Measurements from ENCODE around the gene FBXO3.

Gene FBXO3

DNA sequence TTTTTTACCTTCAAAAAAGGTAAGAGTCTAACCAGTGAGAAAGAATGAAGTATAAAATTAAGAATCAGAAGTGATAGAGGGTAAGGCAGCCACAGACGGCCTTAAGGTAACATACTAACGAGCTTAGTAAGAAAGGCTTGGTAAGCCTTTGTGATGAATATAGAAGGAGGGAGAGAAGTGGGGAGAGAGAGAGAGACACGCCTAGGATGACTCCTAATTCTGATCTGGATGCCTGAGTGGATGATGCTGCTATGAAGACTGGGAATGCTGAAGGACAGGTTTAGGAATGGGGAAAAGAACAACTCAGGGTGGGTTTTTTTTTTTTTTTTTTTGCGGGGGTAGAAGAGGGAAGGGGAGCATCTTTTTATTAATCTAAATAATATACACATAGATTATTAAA, 4.8 kb downstream of the FBXO3 start:
- Histone ChIP-seq H3K9ac (ENCODE audit: low read length) (no peak overlapping the region), H3K27me3 (replicated peaks; ENCODE audit: control insufficient read depth, insufficient read depth, low read length) (no peaks in the 10 kb centered on the region), H3K4me1 (ENCODE audit: control insufficient read depth, insufficient read depth, low read length) (peaks cover 7% of the 10 kb centered on the region), H3K4me3 (ENCODE audit: low read length) (no peak overlapping the region), H3K9me3 (ENCODE audit: control insufficient read depth, low read length) (no peaks in the 10 kb centered on the region), H3K36me3 (ENCODE audit: control insufficient read depth, insufficient read depth, low read length, severe bottlenecking) (peaks cover 41% of the 10 kb centered on the region)
- no peak for DNase-seq (ENCODE audit: low read depth)

- Histone ChIP-seq H3K9ac (ENCODE audit: low read length) (no peak overlapping the region), H3K4me3 (ENCODE audit: low read length) (no peak overlapping the region), H3K36me3 (ENCODE audit: control insufficient read depth, insufficient read depth, low read length, severe bottlenecking) (peaks cover 52% of the 10 kb centered on the region)
These were observed 6.7 kb downstream of the FBXO3 start for GRCh38 chr11:33767624-33768023.

DNA sequence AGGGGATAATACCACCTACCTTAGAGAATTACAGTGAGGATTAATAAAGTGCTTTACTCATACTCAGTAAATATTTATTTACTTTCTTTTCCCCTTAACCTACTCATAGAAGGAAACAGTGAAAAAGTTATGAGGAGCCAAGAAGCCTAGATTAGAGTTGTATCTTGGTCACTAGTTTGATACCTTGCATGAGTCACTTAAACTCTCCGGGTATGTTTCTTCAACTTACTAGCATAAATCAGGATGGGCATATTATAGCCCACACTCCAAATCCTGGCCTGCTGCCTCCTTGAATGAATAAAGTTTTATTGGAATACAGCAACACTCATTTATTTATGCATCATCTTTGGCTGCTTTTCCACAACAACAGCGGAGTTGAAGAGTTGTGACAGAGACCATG, 8.2 kb downstream of the FBXO3 start:
- H3K4me1 ChIP-seq (ENCODE audit: control insufficient read depth, insufficient read depth, low read length), result no peaks in the 10 kb centered on the region
- no peak overlapping the region for H3K9ac ChIP-seq (ENCODE audit: low read length)
- no peaks in the 10 kb centered on the region for H3K27me3 ChIP-seq (replicated peaks; ENCODE audit: control insufficient read depth, insufficient read depth, low read length)
- no peak for DNase-seq (ENCODE audit: low read depth)
- peaks cover 3% of the 10 kb centered on the region for H3K9me3 ChIP-seq (ENCODE audit: control insufficient read depth, low read length)
- no peak overlapping the region for H3K4me3 ChIP-seq (ENCODE audit: low read length)
- H3K36me3 ChIP-seq (ENCODE audit: control insufficient read depth, insufficient read depth, low read length, severe bottlenecking), result peaks cover 52% of the 10 kb centered on the region

More at GRCh38 chr11:33767624-33768023, 6.7 kb downstream of the FBXO3 start:
- no peaks in the 10 kb centered on the region for H3K4me1 ChIP-seq (ENCODE audit: control insufficient read depth, insufficient read depth, low read length)
- no peaks in the 10 kb centered on the region for H3K27me3 ChIP-seq (replicated peaks; ENCODE audit: control insufficient read depth, insufficient read depth, low read length)
- DNase-seq (ENCODE audit: low read depth), result no peak
- peaks cover 3% of the 10 kb centered on the region for H3K9me3 ChIP-seq (ENCODE audit: control insufficient read depth, low read length)

- Histone ChIP-seq H3K4me3 (ENCODE audit: low read length) (no peak overlapping the region), H3K4me1 (ENCODE audit: control insufficient read depth, insufficient read depth, low read length) (no peaks in the 10 kb centered on the region), H3K9me3 (ENCODE audit: control insufficient read depth, low read length) (peaks cover 3% of the 10 kb centered on the region), H3K27me3 (replicated peaks; ENCODE audit: control insufficient read depth, insufficient read depth, low read length) (no peaks in the 10 kb centered on the region), H3K36me3 (ENCODE audit: control insufficient read depth, insufficient read depth, low read length, severe bottlenecking) (peaks cover 64% of the 10 kb centered on the region), H3K9ac (ENCODE audit: low read length) (no peak overlapping the region)
- DNase-seq (ENCODE audit: low read depth), result no peak
These were observed 12.8 kb downstream of the FBXO3 start for GRCh38 chr11:33761471-33761870.

DNA sequence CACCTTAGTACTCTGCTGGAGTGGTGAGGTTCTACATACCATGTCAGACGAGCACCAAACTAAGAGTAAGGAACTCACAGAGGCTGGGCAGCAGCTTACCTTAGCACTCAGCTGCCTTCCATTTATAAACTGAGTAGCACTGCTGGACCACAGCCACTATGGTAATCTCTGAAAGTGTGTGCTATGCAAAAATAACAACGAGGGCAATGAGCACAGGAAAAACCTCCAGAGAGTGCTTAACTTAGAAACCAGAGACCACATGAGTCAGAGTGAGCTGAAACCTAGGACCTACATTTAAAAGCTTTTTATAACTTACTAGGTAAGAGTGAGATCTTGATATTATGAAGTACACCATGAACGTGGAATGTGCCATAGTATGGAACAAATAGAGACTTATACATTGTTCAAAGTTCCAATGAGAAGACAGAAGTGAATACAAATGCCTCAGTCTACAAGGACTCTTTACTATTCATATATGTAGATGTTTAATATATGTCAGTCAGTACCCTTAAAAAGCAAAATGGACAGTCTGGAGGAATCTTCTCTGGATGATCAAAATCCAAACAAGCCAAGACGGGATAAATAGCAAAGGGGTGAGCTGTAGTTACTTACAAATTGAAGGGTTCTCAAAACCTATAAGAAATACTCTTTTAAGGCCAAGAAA, 20.9 kb downstream of the FBXO3 start:
- H3K9ac ChIP-seq (ENCODE audit: low read length), result no peak overlapping the region
- peak; percentile 62 for DNase-seq (ENCODE audit: low read depth)
- H3K9me3 ChIP-seq (ENCODE audit: control insufficient read depth, low read length), result no peaks in the 10 kb centered on the region

GRCh38 chr11:33751878-33752277, 22.4 kb downstream of the FBXO3 start:
- Histone ChIP-seq H3K4me1 (ENCODE audit: control insufficient read depth, insufficient read depth, low read length) (peaks cover 20% of the 10 kb centered on the region), H3K27me3 (replicated peaks; ENCODE audit: control insufficient read depth, insufficient read depth, low read length) (no peaks in the 10 kb centered on the region), H3K9ac (ENCODE audit: low read length) (no peak overlapping the region), H3K36me3 (ENCODE audit: control insufficient read depth, insufficient read depth, low read length, severe bottlenecking) (peaks cover 51% of the 10 kb centered on the region), H3K4me3 (ENCODE audit: low read length) (no peak overlapping the region), H3K9me3 (ENCODE audit: control insufficient read depth, low read length) (no peaks in the 10 kb centered on the region)
- DNase-seq (ENCODE audit: low read depth), result no peak

More for the DNA sequence above, 20.9 kb downstream of the FBXO3 start:
- H3K36me3 ChIP-seq (ENCODE audit: control insufficient read depth, insufficient read depth, low read length, severe bottlenecking), result peaks cover 59% of the 10 kb centered on the region
- H3K27me3 ChIP-seq (replicated peaks; ENCODE audit: control insufficient read depth, insufficient read depth, low read length), result no peaks in the 10 kb centered on the region
- H3K4me1 ChIP-seq (ENCODE audit: control insufficient read depth, insufficient read depth, low read length), result peaks cover 11% of the 10 kb centered on the region
- no peak overlapping the region for H3K4me3 ChIP-seq (ENCODE audit: low read length)

GRCh38 chr11:33747979-33748378, 26.3 kb downstream of the FBXO3 start:
- peaks cover 9% of the 10 kb centered on the region for H3K4me1 ChIP-seq (ENCODE audit: control insufficient read depth, insufficient read depth, low read length)
- no peak overlapping the region for H3K4me3 ChIP-seq (ENCODE audit: low read length)
- no peaks in the 10 kb centered on the region for H3K9me3 ChIP-seq (ENCODE audit: control insufficient read depth, low read length)
- peaks cover 48% of the 10 kb centered on the region for H3K36me3 ChIP-seq (ENCODE audit: control insufficient read depth, insufficient read depth, low read length, severe bottlenecking)
- H3K9ac ChIP-seq (ENCODE audit: low read length), result no peak overlapping the region
- no peaks in the 10 kb centered on the region for H3K27me3 ChIP-seq (replicated peaks; ENCODE audit: control insufficient read depth, insufficient read depth, low read length)
- DNase-seq (ENCODE audit: low read depth), result peak; percentile 85

DNA sequence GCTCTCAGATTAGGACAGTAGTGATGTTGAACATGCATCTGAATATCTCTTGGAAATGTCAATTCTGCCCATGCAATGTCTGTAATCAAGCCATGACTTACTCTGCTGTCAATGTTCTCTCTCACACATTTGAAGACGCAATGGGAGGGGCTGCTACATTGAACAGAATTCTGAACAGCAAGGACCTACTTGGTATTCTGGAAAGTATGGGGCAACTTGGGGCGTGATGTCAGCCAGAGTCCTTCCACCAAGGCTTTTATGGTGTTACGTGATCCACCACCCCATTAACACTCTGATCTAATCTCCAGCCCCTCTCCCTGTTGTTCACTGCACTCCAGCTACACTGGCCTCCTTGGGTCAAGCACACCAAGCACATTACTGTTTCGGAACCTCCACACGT, 31.0 kb downstream of the FBXO3 start:
- Histone ChIP-seq H3K36me3 (ENCODE audit: control insufficient read depth, insufficient read depth, low read length, severe bottlenecking) (peaks cover 20% of the 10 kb centered on the region), H3K9me3 (ENCODE audit: control insufficient read depth, low read length) (no peaks in the 10 kb centered on the region), H3K4me3 (ENCODE audit: low read length) (no peak overlapping the region), H3K9ac (ENCODE audit: low read length) (no peak overlapping the region), H3K27me3 (replicated peaks; ENCODE audit: control insufficient read depth, insufficient read depth, low read length) (no peaks in the 10 kb centered on the region), H3K4me1 (ENCODE audit: control insufficient read depth, insufficient read depth, low read length) (peaks cover 7% of the 10 kb centered on the region)
- no peak for DNase-seq (ENCODE audit: low read depth)

DNA sequence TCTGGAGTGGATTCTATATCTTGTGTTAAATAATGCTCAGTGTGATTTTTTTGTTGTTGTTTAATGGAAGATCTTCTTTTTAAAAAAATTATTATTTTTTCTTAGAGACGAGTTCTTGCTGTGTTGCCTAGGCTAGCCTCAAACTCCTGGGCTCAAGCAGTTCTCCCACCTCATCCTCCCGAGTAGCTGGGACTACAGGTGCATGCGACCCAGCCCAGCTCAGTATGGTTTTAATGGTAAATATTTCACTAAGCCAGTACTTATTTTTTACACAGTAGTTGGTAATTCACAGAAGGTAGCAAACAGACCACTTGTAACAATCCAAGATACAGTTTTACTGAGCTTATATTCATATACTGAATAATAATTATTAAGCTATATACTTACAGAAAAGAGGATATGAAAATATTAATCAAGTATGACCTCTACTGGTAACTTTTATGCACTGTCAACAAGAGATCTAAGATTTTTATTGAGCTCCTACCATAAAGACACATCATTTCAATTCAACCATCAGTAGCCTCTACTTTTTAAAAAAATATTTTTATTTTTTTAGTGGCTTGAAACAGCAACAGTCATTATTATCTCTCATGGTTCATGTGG, 32.0 kb downstream of the FBXO3 start:
- Histone ChIP-seq H3K36me3 (ENCODE audit: control insufficient read depth, insufficient read depth, low read length, severe bottlenecking) (peaks cover 20% of the 10 kb centered on the region), H3K9me3 (ENCODE audit: control insufficient read depth, low read length) (no peaks in the 10 kb centered on the region), H3K9ac (ENCODE audit: low read length) (no peak overlapping the region), H3K4me1 (ENCODE audit: control insufficient read depth, insufficient read depth, low read length) (peaks cover under 1% of the 10 kb centered on the region), H3K4me3 (ENCODE audit: low read length) (no peak overlapping the region), H3K27me3 (replicated peaks; ENCODE audit: control insufficient read depth, insufficient read depth, low read length) (no peaks in the 10 kb centered on the region)
- DNase-seq (ENCODE audit: low read depth), result peak; percentile 61

DNA sequence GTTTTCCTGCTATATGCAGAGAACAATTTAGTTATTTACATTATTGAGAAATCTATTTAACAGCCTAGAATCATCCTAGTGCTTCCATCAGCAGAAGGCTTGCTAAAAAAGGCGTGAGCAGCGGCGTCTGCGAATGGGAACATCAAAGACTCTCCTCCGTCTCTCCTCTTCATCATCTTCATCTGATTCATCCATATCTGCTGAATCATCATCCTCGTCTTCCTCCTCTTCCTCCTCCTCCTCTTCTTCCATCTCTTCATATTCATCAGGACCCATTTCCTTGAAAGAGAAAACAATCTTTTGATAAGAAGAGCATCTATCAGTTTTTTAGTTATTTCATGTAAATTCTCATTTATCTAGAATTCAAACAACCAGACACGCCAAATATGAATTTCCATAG, 32.5 kb downstream of the FBXO3 start:
- Histone ChIP-seq H3K9ac (ENCODE audit: low read length) (no peak overlapping the region), H3K4me3 (ENCODE audit: low read length) (no peak overlapping the region), H3K36me3 (ENCODE audit: control insufficient read depth, insufficient read depth, low read length, severe bottlenecking) (peaks cover 16% of the 10 kb centered on the region), H3K4me1 (ENCODE audit: control insufficient read depth, insufficient read depth, low read length) (peaks cover 6% of the 10 kb centered on the region), H3K9me3 (ENCODE audit: control insufficient read depth, low read length) (no peaks in the 10 kb centered on the region), H3K27me3 (replicated peaks; ENCODE audit: control insufficient read depth, insufficient read depth, low read length) (no peaks in the 10 kb centered on the region)
- DNase-seq (ENCODE audit: low read depth), result no peak

- peaks cover 26% of the 10 kb centered on the region for H3K4me1 ChIP-seq (ENCODE audit: control insufficient read depth, insufficient read depth, low read length)
- H3K27me3 ChIP-seq (replicated peaks; ENCODE audit: control insufficient read depth, insufficient read depth, low read length), result no peaks in the 10 kb centered on the region
- H3K9me3 ChIP-seq (ENCODE audit: control insufficient read depth, low read length), result no peaks in the 10 kb centered on the region
- H3K36me3 ChIP-seq (ENCODE audit: control insufficient read depth, insufficient read depth, low read length, severe bottlenecking), result peaks cover 6% of the 10 kb centered on the region
- H3K9ac ChIP-seq (ENCODE audit: low read length), result peak overlapping the region; percentile 94
- peak overlapping the region; percentile 95 for H3K4me3 ChIP-seq (ENCODE audit: low read length)
- no peak for DNase-seq (ENCODE audit: low read depth)
These were observed 36.9 kb downstream of the FBXO3 start for GRCh38 chr11:33737362-33737821.
